HFF-Myc (cell line): ENCODE results near the gene FAM111B.

Experiments
- DNase-seq: peaks from one replicate; pipeline ENCODE4 v3.0.0-alpha.2; 2011; ENCODE audit warnings: low read depth; ENCODE audit errors: extremely low read depth
- H3K4me3 ChIP-seq: replicated peaks from 2 replicates; pipeline ENCODE4 v1.5.1; 2011; ENCODE audit warnings: low read depth, mild to moderate bottlenecking, control low read depth, low read length
- CTCF ChIP-seq: IDR thresholded peaks from 2 replicates; pipeline ENCODE4 v1.5.1; 2012; ENCODE audit warnings: mild to moderate bottlenecking, low read depth, low read length, control low read depth; ENCODE audit errors: missing control alignments

The FAM111B gene

GRCh38 chr11:59154610-59155009, 47.6 kb downstream of the FAM111B start:
- no peak overlapping the region for H3K4me3 ChIP-seq
- DNase-seq, result no peak
- TF ChIP-seq CTCF, result no peak

GRCh38 chr11:59157433-59157832, 50.4 kb downstream of the FAM111B start:
- no peak for TF ChIP-seq CTCF
- H3K4me3 ChIP-seq, result no peak overlapping the region

GRCh38 chr11:59158206-59159068, 51.4 kb downstream of the FAM111B start:
- peak; percentile 29 for DNase-seq
- no peak overlapping the region for H3K4me3 ChIP-seq
- TF ChIP-seq CTCF, result peak; percentile 72

More at GRCh38 chr11:59157433-59157832, 50.4 kb downstream of the FAM111B start:
- DNase-seq, result no peak

- no peak for TF ChIP-seq CTCF
- no peak for DNase-seq
- no peak overlapping the region for H3K4me3 ChIP-seq
Measured at GRCh38 chr11:59164028-59164427, 57.0 kb downstream of the FAM111B start.

GRCh38 chr11:59171508-59172322, 64.7 kb downstream of the FAM111B start, which contains the start of gene DTX4:
Gene DTX4 (plus strand): TSS chr11:59172132. CDS start chr11:59172596, 464 bp downstream.
- H3K4me3 ChIP-seq, result peak within 1 kb of the TSS; percentile 47
- peak; percentile 71 for TF ChIP-seq CTCF
- DNase-seq, result peak; percentile 51

- DNase-seq, result no peak
- no peak for TF ChIP-seq CTCF
- peak overlapping the region; percentile 47 for H3K4me3 ChIP-seq
Measured at GRCh38 chr11:59172345-59173079, 65.5 kb downstream of the FAM111B start.
